Measurements from ENCODE around the gene NDUFAB1.

- TF ChIP-seq CTCF (IDR thresholded peaks at IDR 0.05) (no peak), SIN3A (IDR thresholded peaks at IDR 0.05; ENCODE audit: borderline replicate concordance, insufficient read depth, low read depth, low read length) (no peak), TCF7L2 (IDR thresholded peaks at IDR 0.05; ENCODE audit: low read depth, low read length) (no peak)
- TF ChIP-seq, protein P1, sequence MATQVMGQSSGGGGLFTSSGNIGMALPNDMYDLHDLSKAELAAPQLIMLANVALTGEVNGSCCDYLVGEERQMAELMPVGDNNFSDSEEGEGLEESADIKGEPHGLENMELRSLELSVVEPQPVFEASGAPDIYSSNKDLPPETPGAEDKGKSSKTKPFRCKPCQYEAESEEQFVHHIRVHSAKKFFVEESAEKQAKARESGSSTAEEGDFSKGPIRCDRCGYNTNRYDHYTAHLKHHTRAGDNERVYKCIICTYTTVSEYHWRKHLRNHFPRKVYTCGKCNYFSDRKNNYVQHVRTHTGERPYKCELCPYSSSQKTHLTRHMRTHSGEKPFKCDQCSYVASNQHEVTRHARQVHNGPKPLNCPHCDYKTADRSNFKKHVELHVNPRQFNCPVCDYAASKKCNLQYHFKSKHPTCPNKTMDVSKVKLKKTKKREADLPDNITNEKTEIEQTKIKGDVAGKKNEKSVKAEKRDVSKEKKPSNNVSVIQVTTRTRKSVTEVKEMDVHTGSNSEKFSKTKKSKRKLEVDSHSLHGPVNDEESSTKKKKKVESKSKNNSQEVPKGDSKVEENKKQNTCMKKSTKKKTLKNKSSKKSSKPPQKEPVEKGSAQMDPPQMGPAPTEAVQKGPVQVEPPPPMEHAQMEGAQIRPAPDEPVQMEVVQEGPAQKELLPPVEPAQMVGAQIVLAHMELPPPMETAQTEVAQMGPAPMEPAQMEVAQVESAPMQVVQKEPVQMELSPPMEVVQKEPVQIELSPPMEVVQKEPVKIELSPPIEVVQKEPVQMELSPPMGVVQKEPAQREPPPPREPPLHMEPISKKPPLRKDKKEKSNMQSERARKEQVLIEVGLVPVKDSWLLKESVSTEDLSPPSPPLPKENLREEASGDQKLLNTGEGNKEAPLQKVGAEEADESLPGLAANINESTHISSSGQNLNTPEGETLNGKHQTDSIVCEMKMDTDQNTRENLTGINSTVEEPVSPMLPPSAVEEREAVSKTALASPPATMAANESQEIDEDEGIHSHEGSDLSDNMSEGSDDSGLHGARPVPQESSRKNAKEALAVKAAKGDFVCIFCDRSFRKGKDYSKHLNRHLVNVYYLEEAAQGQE (IDR thresholded peaks at IDR 0.05; ENCODE audit: insufficient read depth in 1 of 2, low read depth in 2 of 2, low read length in 1 of 2) = no peak
These were observed 33.6 kb downstream of the NDUFAB1 start for GRCh38 chr16:23562505-23562904.

Measured in Panc1 (cell line).